Activated naive CD4-positive, alpha-beta T cell treated with anti-CD3 and anti-CD28 coated beads for 36 hours (primary cell): Measurements from ENCODE around the gene CCDC171. TPM values are rescaled to one million over a fixed set of nuclear protein-coding genes. Genes with fewer than 3 reads are reported as not detected.
"Not testable (repeated sequence)": the region's sequence is repeated elsewhere in the genome, so short reads cannot be mapped to it uniquely, and the experiment has no call there.

Experiments used
- CTCF ChIA-PET: fragments of 350-600 bp; sonication (Branson Sonifier 250); formaldehyde crosslinking; loops from one replicate; lab custom pipeline; 2021; ENCODE audit warnings: antibody characterized with exemption; lab: Charles Lee
- DNase-seq: peaks from one replicate; pipeline ENCODE4 v3.0.0-alpha.2; 2020
- H3K27ac Mint-ChIP-seq: one replicate; pipeline ENCODE4 v1.8.0; 2021; ENCODE audit warnings: mild to moderate bottlenecking, mixed read lengths
- H3K27me3 Mint-ChIP-seq: one replicate; pipeline ENCODE4 v1.8.0; 2021; ENCODE audit warnings: low read depth, mixed read lengths
- H3K36me3 Mint-ChIP-seq: one replicate; pipeline ENCODE4 v1.8.0; 2021; ENCODE audit warnings: low read depth, mixed read lengths
- H3K4me1 Mint-ChIP-seq: one replicate; pipeline ENCODE4 v1.8.0; 2021; ENCODE audit warnings: low read depth, mixed read lengths
- H3K4me3 Mint-ChIP-seq: one replicate; pipeline ENCODE4 v1.8.0; 2021; ENCODE audit warnings: mild to moderate bottlenecking, moderate library complexity, mixed read lengths
- H3K9me3 Mint-ChIP-seq: one replicate; pipeline ENCODE4 v1.8.0; 2021; ENCODE audit warnings: mixed read lengths
- intact Hi-C: fragments of 100-400 bp; cut with micrococcal nuclease; formaldehyde crosslinking; loops from one replicate; pipeline ENCODE4 v1.15.1; 2023
- total RNA-seq, 2 experiments: library from RNA; stranded (reverse); gene quantifications; one replicate each; pipeline ENCODE4 v1.2.3, GENCODE V29; 2021

The CCDC171 gene
- total RNA-seq, 2 experiments from 2014 or later, result 2.0 to 2.7 TPM

DNA sequence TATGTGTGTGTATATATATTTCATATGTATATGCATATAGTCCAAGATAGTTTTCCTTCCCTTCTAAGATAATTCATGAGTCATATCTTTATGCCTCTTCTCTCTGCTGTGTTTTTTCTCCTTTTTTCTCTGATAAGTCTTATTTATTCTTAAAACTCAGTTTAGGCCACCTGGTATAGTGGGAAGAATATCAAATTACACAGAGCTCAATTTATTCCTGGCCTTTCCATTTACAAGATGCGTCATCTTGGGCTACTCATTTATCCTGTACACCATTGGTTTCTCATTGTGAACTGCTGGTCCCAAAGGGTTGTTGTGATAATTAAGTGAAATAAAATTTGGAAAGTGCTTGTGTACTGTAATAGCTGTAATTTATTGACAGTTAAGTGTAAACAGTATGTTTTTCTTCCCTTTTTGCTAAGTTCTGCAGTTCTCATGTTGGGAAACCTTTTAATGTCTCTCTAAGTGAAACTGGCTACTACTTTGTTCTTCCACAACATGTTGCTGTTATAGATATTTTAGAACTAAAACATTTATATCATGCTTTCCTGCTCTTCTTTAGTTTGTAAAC, 19.4 kb downstream of the CCDC171 start:
- CTCF ChIA-PET, result no interaction called here
- intact Hi-C loops, result no loop called here
- Mint-ChIP-seq H3K4me3 (no peak overlapping the region), H3K4me1 (no peaks in the 10 kb centered on the region), H3K36me3 (peaks cover 2% of the 10 kb centered on the region), H3K27me3 (no peaks in the 10 kb centered on the region), H3K27ac (no peak overlapping the region), H3K9me3 (no peaks in the 10 kb centered on the region)
- DNase-seq, result no peak

DNA sequence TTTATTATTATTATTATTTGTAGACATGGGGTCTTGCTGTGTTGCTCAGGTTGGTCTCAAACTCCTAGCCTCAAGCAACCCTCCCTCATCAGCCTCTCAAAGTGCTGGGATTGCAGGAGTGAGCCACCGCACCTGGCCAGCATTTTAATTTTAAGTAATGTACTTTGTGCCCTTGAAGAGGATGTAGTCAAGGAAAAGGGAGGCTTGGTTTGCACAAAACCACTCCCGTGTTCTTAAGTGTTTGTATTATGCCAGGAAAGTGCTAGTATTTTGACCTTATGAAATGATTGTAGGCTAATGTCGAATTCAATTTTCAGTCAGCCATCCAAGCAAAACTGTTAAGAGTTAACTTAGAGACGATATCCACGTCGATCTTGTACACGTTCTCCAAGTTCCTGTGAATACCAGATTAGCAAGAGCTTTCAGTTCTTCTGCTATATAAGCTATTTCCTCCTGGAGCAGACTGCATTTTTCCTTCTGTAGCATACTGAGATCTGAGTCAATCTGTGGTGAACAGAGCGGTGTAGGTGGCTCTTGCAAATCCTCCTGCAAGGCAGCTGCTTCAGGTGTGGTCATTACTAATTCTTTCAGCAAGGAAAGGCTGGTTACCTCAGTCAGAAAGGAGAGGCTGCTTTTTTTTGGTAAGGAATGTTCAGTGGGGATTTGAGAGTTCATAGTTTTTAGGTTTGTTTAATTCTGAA, 23.7 kb downstream of the CCDC171 start:
- intact Hi-C loops, result no loop called here
- no peak for DNase-seq
- no peaks in the 10 kb centered on the region for H3K27me3 Mint-ChIP-seq
- peaks cover 2% of the 10 kb centered on the region for H3K36me3 Mint-ChIP-seq
- no peak overlapping the region for H3K27ac Mint-ChIP-seq
- CTCF ChIA-PET, result interaction anchor here (0.6 kb wide), 1 partner anchor 460 kb away, joined by 4 read pairs; no protein-coding TSS in a partner anchor
- H3K9me3 Mint-ChIP-seq, result no peaks in the 10 kb centered on the region
- no peaks in the 10 kb centered on the region for H3K4me1 Mint-ChIP-seq
- no peak overlapping the region for H3K4me3 Mint-ChIP-seq

DNA sequence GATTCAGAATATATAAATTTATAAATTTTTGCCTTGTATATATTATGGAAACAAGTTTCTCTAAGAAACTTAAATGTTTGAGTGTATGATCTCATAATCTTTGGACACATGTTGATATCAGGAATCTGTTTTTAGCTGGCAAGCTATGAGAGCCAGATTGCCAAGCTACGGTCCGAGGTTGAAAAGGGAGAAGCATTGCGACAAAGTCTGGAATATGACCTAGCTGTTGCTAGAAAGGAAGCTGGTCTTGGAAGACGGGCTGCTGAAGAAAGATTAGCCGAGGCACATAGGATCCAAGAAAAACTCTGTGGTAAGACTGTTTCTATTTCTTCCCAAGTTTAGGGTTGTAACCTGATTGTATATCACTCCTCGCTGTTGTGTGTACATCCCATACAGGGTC, 25.9 kb downstream of the CCDC171 start:
- intact Hi-C loops, result no loop called here
- H3K27ac Mint-ChIP-seq, result no peak overlapping the region
- CTCF ChIA-PET, result no interaction called here
- H3K27me3 Mint-ChIP-seq, result no peaks in the 10 kb centered on the region
- H3K9me3 Mint-ChIP-seq, result peaks cover 7% of the 10 kb centered on the region
- no peaks in the 10 kb centered on the region for H3K4me1 Mint-ChIP-seq
- DNase-seq, result no peak
- H3K4me3 Mint-ChIP-seq, result no peak overlapping the region
- H3K36me3 Mint-ChIP-seq, result peaks cover 4% of the 10 kb centered on the region

DNA sequence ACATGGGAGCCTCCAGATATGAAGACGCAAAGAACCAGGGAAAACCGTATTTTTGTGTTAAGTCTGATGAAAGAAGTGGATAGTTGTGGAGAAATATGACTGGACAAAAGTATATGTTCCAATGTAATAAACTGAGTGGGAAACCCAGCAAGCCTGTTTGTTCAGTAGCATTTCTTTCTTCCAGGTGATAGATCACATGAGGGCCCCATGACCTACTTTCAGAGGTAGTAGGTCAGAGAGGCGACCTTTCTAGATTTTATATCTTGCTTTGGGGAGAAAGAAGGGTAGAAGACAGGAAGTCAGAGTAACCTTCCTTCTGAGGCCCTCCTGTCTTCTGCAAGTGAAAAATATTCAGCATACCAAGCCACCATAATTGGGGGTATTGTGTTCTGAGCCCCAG, 31.5 kb downstream of the CCDC171 start:
- H3K36me3 Mint-ChIP-seq, result peaks cover 2% of the 10 kb centered on the region
- peaks cover 5% of the 10 kb centered on the region for H3K4me1 Mint-ChIP-seq
- DNase-seq, result no peak
- peaks cover 7% of the 10 kb centered on the region for H3K9me3 Mint-ChIP-seq
- no peak overlapping the region for H3K4me3 Mint-ChIP-seq
- CTCF ChIA-PET, result no interaction called here
- no peaks in the 10 kb centered on the region for H3K27me3 Mint-ChIP-seq
- intact Hi-C loops, result no loop called here
- no peak overlapping the region for H3K27ac Mint-ChIP-seq

DNA sequence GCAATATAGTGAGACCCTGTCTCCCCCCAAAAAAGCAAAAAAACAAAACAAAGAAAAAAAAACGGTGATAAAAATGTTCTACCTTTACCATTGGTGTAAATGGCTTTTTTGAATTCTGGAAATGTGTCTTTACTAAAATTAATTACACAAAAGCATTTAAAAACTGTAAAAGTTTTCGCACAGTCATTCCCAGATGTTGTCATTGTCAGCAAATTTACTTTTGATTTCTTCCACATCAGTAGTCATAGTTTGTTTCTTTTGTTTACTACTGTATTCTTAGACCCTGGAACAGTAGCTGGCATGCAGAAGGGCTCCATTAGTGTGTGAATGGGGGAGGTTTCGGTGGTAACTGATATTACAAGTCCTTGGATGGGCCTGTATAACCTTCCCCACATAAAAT, 39.5 kb downstream of the CCDC171 start:
- Mint-ChIP-seq H3K27ac (no peak overlapping the region), H3K27me3 (no peaks in the 10 kb centered on the region), H3K36me3 (peaks cover 2% of the 10 kb centered on the region), H3K4me3 (no peak overlapping the region), H3K4me1 (no peaks in the 10 kb centered on the region), H3K9me3 (no peaks in the 10 kb centered on the region)
- intact Hi-C loops, result no loop called here
- CTCF ChIA-PET, result interaction anchor here (0.7 kb wide), 1 partner anchor 439 kb away, joined by 4 read pairs; no protein-coding TSS in a partner anchor
- no peak for DNase-seq

DNA sequence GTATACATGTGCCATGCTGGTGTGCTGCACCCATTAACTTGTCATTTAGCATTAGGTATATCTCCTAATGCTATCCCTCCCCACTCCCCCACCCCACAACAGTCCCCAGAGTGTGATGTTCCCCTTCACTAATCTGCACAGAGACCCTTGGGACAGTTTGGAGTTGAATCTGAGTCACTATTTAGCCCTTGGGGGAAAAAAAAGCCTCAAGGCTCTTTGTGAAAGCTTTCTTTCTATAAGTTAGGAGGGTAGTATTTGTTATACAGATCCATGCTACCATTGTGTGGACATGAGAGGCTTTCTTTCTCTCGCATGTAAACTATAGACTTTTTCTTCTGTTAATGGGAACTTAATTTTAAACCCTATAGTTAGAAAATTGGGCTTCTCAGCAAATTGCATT, 40.1 kb downstream of the CCDC171 start:
- H3K27me3 Mint-ChIP-seq, H3K4me1 Mint-ChIP-seq, DNase-seq, H3K27ac Mint-ChIP-seq, intact Hi-C loops, H3K9me3 Mint-ChIP-seq, H3K36me3 Mint-ChIP-seq, H3K4me3 Mint-ChIP-seq: not testable (repeated sequence)
- CTCF ChIA-PET, result interaction anchor here (0.7 kb wide), 1 partner anchor 440 kb away, joined by 4 read pairs; no protein-coding TSS in a partner anchor

DNA sequence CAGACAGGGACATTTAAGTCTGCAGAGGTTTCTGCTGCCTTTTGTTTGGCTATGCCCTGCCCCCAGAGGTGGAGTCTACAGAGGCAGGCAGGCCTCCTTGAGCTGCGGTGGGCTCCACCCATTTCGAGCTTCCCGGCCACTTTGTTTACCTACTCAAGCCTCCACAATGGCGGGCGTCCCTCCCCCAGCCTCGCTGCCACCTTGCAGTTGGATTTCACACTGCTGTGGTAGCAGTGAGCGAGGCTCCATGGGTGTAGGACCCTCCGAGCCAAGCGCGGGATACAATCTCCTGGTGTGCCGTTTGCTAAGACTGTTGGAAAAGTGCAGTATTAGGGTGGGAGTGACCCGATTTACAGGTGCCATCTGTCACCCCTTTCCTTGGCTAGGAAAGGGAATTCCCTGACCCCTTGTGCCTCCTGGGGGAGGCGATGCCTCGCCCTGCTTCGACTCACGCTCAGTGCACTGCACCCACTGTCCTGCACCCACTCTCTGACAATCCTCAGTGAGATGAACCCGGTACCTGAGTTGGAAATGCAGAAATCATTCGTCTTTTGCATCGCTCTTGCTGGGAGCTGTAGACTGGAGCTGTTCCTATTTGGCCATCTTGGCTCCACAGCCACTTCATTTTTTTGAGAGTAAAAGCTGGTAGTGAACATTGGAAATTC, 48.0 kb downstream of the CCDC171 start:
- H3K4me3 Mint-ChIP-seq, DNase-seq: not testable (repeated sequence)
- intact Hi-C loops, result loop anchor here (10.0 kb wide), 1 partner anchor 456 kb away; no protein-coding TSS in a partner anchor

DNA sequence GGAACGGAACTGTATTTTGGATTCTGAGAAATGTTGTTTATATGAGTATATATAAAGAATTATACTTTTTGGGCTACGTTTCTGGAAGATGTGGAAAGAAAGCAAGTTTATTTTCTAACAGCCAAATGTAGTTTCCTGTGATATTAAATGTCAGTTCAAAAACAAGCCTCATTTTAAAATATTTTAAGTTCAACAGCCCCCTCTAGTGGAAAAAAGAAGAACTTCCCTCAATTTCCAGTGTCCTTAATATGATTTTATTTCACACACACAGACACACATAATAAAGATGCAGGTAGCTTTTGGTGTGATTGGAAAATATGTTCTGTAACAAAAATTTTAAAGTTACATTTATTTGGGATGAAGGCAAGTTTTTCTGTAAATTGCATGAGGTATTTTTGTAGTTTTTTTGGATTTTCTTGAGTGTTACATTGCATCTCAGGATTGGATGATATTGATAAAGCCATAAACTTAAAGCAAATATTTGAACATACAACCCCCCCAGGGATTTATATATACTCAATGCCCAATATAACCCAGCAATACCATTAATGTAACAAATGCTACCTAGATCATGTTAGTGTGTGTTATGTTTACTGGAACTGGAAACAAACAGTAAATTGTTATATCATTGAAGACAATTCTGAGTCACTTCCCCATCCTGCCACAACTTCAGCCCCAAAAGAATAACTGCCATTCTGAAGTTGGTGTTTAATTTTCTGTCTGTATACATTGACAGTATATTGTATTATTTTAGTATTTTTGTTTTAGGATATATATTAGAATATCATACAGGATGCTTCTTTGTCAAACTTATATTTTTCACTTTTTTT, 54.0 kb downstream of the CCDC171 start:
- DNase-seq, result no peak
- Mint-ChIP-seq H3K36me3 (no peaks in the 10 kb centered on the region), H3K4me3 (no peak overlapping the region), H3K27ac (no peak overlapping the region), H3K27me3 (no peaks in the 10 kb centered on the region), H3K9me3 (no peaks in the 10 kb centered on the region), H3K4me1 (no peaks in the 10 kb centered on the region)
- CTCF ChIA-PET, result interaction anchor here (0.6 to 1.9 kb wide), 13 partner anchors 7 to 397 kb away, joined by 3 to 12 read pairs (median 4); partner anchors contain the start of gene CCDC171
- intact Hi-C loops, result loop anchor here (1.0 to 10.0 kb wide), 8 partner anchors 55 to 502 kb away; partner anchors contain the start of gene SNAPC3

More for the DNA sequence above, 48.0 kb downstream of the CCDC171 start:
- not testable (repeated sequence) for H3K27me3 Mint-ChIP-seq, H3K4me1 Mint-ChIP-seq, H3K27ac Mint-ChIP-seq
- H3K9me3 Mint-ChIP-seq, result peaks cover 10% of the 10 kb centered on the region
- CTCF ChIA-PET, result interaction anchor here (1.5 kb wide), 1 partner anchor 48 kb away, joined by 6 read pairs; the partner anchor contains the start of gene CCDC171
- peaks cover 13% of the 10 kb centered on the region for H3K36me3 Mint-ChIP-seq

DNA sequence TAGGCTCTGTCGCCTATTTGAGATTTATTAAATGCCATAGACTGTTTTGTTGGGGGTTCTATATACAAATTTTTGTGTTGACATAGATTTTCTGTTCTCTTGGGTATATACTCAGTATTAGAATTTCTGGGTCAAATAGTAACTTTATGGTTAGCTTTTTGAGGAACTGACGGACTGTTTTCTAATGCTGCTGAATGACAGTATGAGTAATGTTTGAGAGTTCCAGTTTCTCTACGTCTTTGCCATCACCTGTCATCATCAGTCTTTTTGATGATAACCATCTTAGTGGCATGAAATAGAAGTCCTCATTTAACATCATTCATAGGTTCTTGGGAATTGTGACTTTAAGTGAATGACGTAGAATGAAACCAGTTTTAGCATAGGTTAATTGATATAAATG, 60.1 kb downstream of the CCDC171 start:
- intact Hi-C loops, result no loop called here
- Mint-ChIP-seq H3K4me1 (no peaks in the 10 kb centered on the region), H3K36me3 (peaks cover 1% of the 10 kb centered on the region), H3K9me3 (no peaks in the 10 kb centered on the region), H3K4me3 (no peak overlapping the region), H3K27me3 (no peaks in the 10 kb centered on the region), H3K27ac (no peak overlapping the region)
- DNase-seq, result no peak
- CTCF ChIA-PET, result interaction anchor here (0.6 kb wide), 1 partner anchor 25 kb away, joined by 3 read pairs; no protein-coding TSS in a partner anchor

DNA sequence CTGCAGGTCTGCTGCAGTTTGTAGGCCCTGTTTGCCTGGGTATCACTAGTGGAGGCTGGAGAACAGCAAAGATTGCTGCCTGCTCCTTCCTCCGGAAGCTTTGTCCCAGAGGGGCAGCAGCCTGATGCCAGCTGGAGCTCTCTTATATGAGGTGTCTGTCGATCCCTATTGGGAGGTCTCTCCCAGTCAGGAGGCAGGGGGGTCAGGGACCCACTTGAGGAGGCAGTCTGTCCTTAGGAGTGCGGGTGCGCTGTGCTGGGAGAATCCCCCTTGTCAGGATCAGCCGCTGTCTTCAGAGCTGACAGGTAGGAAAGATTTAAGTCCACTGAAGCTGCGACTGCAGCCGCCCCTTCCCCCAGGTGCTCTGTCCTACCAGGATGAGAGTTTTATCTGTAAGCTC, 64.9 kb downstream of the CCDC171 start:
- H3K27ac Mint-ChIP-seq, result no peak overlapping the region
- CTCF ChIA-PET, result interaction anchor here (0.5 kb wide), 1 partner anchor 261 kb away, joined by 3 read pairs; no protein-coding TSS in a partner anchor
- peaks cover 1% of the 10 kb centered on the region for H3K36me3 Mint-ChIP-seq
- no peaks in the 10 kb centered on the region for H3K9me3 Mint-ChIP-seq
- H3K27me3 Mint-ChIP-seq, result no peaks in the 10 kb centered on the region
- DNase-seq, result no peak
- intact Hi-C loops, result no loop called here
- no peak overlapping the region for H3K4me3 Mint-ChIP-seq
- H3K4me1 Mint-ChIP-seq, result no peaks in the 10 kb centered on the region

DNA sequence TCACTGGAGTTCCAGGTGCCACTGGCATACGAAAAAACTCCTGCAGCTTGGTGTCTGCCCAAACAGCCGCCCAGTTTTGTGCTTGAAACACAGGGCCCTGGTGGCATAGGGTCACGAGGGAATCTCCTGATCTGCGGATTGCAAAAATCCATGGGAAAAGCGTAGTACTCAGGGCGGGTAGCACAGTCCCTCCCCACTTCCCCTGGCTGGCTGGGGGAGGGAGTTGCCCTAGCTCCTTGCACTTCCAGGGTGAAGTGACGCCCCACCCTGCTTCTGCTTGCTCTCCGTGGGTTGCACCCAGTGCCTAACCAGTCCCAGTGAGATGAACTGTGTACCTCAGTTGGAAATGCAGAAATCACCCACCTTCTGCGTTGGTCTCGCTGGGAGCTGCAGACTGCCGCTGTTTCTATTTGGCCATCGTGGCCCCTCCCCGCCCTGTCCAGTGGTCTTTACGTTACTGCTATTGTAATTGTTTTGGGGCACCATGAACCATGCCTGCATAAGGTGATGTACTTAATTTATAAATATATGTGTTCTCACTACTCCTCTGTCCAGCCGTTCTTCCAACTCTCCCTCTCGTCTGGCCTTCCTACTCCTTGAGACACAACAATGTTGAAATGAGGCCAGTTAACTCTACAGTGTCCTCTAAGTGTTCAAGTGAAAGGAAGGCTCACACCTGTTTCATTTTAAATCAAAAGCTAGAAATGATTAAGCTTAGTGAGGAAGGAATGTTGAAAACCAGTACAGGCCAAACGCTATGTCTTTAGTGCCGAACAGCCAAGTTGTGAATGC, 65.9 kb downstream of the CCDC171 start:
- CTCF ChIA-PET, result interaction anchor here (0.5 to 1.5 kb wide), 5 partner anchors 11 to 341 kb away, joined by 3 to 6 read pairs (median 3); no protein-coding TSS in a partner anchor
- intact Hi-C loops, result no loop called here

More for the DNA sequence above, 65.9 kb downstream of the CCDC171 start:
- H3K36me3 Mint-ChIP-seq, result peaks cover 1% of the 10 kb centered on the region
- no peak for DNase-seq
- no peaks in the 10 kb centered on the region for H3K4me1 Mint-ChIP-seq
- H3K27me3 Mint-ChIP-seq, result no peaks in the 10 kb centered on the region
- no peak overlapping the region for H3K4me3 Mint-ChIP-seq
- H3K27ac Mint-ChIP-seq, result no peak overlapping the region
- H3K9me3 Mint-ChIP-seq, result no peaks in the 10 kb centered on the region
